Mammary epithelial cell (primary cell): ENCODE measurements around the gene KRTAP5-1.

Experiments used
- CTCF ChIP-seq, 2 donors: IDR thresholded peaks in 1 of 2; conservative IDR thresholded peaks in 1 of 2; 2 replicates each; pipeline ENCODE4 v1.5.1; 2011 to 2012; ENCODE audit warnings: inconsistent platforms in 2 of 2, low read length in 2 of 2, mild to moderate bottlenecking in 2 of 2, control low read depth in 1 of 2, low read depth in 1 of 2; ENCODE audit not compliant: insufficient read depth in 1 of 2; ENCODE audit errors: extremely low read depth in 1 of 2
- EZH2 ChIP-seq: IDR thresholded peaks from 2 replicates; pipeline ENCODE4 v1.6.1; 2012; ENCODE audit warnings: low read length, inconsistent platforms, borderline replicate concordance

DNA sequence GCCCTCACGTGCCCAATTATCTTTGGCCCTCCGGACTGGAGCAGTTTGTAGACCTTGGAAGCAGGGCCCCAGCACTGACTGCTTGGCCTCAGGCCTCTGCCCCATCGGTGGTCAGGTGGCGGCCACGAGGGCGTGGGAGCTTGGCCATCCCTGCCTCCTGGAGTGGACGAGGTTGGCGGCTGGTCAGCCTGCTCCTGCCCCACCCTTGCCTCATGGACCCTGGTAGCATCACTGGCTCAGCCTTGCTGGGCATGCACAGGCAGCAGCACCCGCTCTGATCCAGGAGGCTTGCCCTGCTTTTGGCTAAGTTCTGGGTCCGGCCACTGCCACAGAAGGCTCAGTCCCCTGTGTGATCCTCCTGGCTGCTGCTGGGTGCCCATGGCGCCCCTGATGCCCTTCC is 19.1 kb upstream of the KRTAP5-1 start:
- TF ChIP-seq CTCF (conservative IDR thresholded peaks at IDR 0.05 in 1 of 2, IDR thresholded peaks at IDR 0.05 in 1 of 2; ENCODE audit: extremely low read depth in 1 of 2, insufficient read depth in 1 of 2, low read depth in 1 of 2, low read length in 2 of 2) = no peak
- TF ChIP-seq EZH2 = no peak
